GM12872 (cell line): Measurements from ENCODE around the gene LRRC73.

ENCODE experiments used
- TF ChIP-seq, protein P1 (sequence below): IDR thresholded peaks from 3 replicates; pipeline ENCODE4 v1.5.1; 2011; ENCODE audit warnings: low read depth, mild to moderate bottlenecking, low read length, moderate library complexity; ENCODE audit not compliant: insufficient read depth

The LRRC73 gene

DNA sequence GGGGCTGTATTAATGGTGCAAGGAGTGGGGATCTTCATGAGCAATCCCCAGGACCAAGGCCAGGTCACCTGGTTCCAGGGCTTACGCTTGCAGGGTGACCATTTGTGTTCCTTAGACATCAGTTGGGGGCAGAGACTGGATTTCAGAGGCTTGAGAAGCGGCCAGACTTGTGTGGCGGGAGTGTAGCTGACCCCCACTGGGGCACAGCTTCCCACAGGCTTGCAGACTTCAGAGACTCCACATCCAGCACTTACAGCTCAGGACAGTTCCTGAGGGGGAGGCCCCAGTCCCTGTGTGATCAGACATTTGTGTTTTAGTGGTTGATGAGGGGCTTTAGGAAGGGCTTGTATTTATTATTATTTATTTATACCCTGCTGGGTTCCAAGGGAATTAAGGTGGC, 17.5 kb downstream of the LRRC73 start:
- TF ChIP-seq, protein P1, sequence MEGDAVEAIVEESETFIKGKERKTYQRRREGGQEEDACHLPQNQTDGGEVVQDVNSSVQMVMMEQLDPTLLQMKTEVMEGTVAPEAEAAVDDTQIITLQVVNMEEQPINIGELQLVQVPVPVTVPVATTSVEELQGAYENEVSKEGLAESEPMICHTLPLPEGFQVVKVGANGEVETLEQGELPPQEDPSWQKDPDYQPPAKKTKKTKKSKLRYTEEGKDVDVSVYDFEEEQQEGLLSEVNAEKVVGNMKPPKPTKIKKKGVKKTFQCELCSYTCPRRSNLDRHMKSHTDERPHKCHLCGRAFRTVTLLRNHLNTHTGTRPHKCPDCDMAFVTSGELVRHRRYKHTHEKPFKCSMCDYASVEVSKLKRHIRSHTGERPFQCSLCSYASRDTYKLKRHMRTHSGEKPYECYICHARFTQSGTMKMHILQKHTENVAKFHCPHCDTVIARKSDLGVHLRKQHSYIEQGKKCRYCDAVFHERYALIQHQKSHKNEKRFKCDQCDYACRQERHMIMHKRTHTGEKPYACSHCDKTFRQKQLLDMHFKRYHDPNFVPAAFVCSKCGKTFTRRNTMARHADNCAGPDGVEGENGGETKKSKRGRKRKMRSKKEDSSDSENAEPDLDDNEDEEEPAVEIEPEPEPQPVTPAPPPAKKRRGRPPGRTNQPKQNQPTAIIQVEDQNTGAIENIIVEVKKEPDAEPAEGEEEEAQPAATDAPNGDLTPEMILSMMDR, result no peak

- TF ChIP-seq, protein P1, result no peak
Observed at GRCh38 chr6:43491750-43492661, 18.1 kb downstream of the LRRC73 start.

DNA sequence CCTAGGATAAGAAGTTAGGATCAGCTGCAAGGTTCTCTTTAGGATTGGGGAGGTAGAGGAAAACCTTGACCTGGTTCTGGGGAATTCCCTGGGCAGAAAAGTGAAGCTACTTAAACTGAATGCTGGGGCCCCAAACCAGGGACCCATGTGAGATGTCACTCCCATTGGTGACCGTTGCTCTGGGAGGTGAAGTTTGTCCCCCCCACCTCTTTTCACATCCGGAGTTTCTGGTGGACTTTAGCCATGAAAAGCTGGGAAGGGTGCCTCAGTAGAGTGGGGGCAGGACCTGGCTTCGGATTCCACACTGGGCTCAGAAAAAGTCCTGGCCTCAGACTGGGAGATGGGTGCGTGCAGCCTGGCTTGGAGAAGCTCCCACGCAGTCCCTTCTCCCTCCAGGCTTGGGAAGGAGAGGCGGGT, 19.6 kb downstream of the LRRC73 start:
- TF ChIP-seq, protein P1, result no peak

DNA sequence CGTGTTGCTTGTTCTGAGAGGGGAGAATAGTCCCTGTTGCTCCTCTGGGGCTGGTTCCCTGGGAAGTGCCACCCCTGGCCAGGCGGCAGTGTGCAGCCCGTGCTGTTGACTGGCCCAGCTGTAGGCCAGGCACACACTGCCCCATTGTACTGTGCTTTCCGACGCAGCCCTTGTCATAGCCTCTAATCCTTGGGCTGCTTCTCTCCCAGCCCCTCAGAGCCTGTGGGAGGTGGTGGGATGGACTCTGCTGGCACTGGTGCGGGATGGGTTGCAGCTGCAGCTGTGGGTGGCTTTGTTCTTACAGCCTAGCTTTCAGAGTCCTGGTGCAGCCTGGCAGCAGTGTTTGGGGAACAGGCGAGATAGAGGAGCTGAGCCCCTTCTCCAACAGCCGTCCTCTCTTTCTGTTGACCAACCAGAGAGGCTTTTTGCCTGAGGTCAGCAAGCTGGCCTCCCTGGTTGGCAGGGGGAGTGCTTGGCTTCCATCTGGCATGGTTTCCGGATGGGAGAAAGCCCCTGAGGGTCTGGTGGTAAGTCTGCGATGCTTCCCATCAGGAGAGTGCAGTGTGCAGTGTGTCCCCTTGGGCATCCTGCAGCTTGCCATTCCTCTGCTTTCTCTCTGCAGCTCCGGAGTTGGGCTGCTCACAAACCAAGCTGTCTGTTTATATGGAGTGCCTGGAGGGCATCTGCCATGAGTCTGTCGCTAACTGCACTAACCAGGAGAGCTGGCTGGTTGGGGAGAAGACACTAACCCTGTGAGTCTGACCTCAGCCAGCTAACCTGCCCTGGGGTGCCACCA, 20.7 kb downstream of the LRRC73 start:
- TF ChIP-seq, protein P1, result no peak

DNA sequence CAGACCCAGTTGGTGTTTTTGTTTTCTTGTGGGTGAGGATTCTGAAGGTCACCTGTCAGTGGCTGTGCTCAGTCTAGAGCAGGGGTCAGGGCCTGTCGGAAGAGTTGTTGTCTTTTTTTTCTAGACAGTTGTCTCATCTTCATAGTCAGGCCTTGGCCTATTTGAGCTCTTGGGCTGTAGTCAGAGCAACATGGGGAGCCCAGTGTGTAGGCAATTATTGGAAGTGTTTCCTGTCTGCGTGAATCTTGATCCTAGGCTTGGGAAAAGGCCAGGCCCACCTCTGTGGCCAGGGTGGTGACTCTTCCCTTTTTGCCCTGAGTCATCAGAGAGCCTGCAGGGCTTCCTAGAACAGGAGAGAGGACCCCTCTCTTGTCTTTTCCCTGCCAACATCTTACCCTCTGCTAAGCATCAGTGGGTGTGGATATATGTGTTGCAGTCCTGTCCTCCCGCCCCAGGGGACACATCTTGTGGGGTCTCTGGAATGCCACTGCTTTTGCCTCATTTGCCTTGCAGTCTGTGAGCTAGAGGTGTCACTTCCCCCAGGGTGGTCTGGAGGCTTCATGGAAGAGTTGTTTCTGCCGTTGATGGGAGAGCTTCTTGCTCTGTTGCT, 21.4 kb downstream of the LRRC73 start:
- TF ChIP-seq, protein P1, result no peak

- TF ChIP-seq, protein P1, result no peak
Observed at GRCh38 chr6:43481591-43482236, 28.4 kb downstream of the LRRC73 start.
